Measurements from ENCODE around the gene ZNF217.

GRCh38 chr20:53602661-53603060 is 9.0 kb upstream of the ZNF217 start:
- TF ChIP-seq CTCF (IDR thresholded peaks at IDR 0.05) (no peak), POLR2A (IDR thresholded peaks at IDR 0.05) (no peak)
